HFF-Myc (cell line): ENCODE measurements around the gene E2F1.

ENCODE experiments used
- DNase-seq: peaks from one replicate; pipeline ENCODE4 v3.0.0-alpha.2; 2011; ENCODE audit warnings: low read depth; ENCODE audit errors: extremely low read depth
- H3K4me3 ChIP-seq: replicated peaks from 2 replicates; pipeline ENCODE4 v1.5.1; 2011; ENCODE audit warnings: low read depth, mild to moderate bottlenecking, control low read depth, low read length
- TF ChIP-seq, protein P1 (sequence below): IDR thresholded peaks from 2 replicates; pipeline ENCODE4 v1.5.1; 2012; ENCODE audit warnings: mild to moderate bottlenecking, low read depth, low read length, control low read depth; ENCODE audit errors: missing control alignments

E2F1 gene

DNA sequence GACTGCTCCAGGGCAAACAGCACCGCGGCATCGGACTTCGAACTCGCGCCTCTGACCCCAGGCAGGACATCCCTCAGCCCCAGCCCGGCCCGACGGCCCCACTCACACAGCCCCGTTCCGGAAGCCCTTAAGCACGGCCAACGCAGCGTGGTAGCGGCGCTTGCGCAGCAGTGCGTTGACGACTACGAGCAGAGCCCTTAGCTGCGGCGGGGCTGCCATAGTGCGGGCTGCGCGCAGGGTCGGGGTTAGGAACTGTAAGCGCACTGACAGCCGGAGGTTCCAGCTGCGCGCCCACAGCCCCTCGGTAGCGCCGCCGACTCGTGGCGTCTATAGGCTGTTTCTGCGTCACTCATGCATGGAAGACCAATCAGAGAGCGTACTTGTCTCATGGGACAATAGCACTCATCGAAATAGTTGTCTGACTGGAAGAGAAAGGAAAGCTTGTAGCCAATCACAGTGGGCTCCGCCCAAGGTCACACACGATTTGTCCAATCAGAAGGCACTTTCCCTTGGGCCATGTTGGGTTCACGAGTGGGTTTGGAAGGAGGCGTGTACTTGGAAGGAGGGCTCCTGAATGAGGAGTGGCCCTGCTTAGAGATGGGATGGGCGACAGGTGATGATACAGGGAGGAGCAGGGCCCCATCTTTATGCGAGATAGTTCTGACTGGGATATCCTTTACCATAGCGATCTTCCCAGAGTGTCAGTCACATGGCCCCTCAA lies 34.0 kb upstream of the E2F1 start, which contains the start of gene PXMP4:
Gene PXMP4, minus strand, starts transcription at position 322 of the 721 bp plus-strand sequence. Its CDS starts 103 bp downstream, at position 219.
- TF ChIP-seq, protein P1, sequence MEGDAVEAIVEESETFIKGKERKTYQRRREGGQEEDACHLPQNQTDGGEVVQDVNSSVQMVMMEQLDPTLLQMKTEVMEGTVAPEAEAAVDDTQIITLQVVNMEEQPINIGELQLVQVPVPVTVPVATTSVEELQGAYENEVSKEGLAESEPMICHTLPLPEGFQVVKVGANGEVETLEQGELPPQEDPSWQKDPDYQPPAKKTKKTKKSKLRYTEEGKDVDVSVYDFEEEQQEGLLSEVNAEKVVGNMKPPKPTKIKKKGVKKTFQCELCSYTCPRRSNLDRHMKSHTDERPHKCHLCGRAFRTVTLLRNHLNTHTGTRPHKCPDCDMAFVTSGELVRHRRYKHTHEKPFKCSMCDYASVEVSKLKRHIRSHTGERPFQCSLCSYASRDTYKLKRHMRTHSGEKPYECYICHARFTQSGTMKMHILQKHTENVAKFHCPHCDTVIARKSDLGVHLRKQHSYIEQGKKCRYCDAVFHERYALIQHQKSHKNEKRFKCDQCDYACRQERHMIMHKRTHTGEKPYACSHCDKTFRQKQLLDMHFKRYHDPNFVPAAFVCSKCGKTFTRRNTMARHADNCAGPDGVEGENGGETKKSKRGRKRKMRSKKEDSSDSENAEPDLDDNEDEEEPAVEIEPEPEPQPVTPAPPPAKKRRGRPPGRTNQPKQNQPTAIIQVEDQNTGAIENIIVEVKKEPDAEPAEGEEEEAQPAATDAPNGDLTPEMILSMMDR, result no peak

DNA sequence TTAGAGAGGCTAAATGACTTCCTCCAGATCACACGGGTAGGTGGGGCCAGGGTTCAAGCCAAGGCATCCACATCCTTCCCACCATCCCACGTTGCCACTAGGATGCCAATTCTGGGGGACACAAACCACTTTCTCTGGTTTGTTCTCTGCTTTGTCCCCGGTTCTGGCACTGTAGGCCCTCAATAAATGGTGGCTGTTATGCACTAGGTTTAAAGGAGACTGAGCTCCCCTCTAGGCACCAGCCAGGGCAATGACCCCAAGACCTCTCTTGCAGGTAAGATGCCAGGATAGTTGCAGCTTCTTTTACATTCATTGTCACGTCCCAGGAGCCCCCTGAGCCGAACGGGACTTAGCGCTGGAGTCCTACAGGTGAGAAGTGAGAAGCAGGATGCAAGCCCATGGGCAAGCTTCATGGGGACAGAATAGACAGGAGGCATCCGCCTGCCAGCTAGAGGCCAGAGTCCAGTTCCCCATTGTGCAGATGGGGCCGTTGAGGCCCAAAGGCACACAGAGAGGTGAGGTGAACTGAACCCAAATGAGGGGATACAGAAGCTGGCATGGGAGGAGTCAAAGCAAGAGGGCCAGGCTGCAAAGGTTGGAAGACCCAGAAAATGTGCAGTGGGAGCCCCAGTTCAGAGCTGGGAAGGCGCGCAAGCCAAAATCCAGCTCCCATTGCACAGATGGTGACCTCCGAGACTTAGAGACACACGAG lies 33.2 kb upstream of the E2F1 start:
- no peak for DNase-seq
- TF ChIP-seq, protein P1, result no peak
- H3K4me3 ChIP-seq, result peak overlapping the region; percentile 69

More for the DNA sequence above, 34.0 kb upstream of the E2F1 start, which contains the start of gene PXMP4:
- H3K4me3 ChIP-seq, result peak within 1 kb of the TSS; percentile 69
- DNase-seq, result peak; percentile 97

DNA sequence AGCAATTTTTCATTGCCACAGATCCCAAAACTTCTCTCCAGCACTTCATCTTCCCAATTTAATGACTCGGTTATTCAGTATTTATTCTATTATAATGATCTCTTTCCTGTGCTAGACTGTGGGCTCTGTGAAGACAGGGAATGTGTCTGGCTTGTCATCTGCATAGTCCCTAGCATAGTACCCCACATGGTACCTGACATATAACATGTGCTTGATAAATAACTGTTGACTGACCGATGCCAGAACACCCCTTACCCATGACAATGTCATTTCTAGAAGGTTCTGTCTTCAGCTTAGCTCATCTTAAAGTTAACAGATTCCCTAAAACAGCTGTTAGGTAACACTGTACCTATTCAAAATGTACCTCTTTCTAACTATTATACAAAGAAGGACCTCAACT lies 30.3 kb upstream of the E2F1 start:
- TF ChIP-seq, protein P1, result no peak
- no peak overlapping the region for H3K4me3 ChIP-seq

DNA sequence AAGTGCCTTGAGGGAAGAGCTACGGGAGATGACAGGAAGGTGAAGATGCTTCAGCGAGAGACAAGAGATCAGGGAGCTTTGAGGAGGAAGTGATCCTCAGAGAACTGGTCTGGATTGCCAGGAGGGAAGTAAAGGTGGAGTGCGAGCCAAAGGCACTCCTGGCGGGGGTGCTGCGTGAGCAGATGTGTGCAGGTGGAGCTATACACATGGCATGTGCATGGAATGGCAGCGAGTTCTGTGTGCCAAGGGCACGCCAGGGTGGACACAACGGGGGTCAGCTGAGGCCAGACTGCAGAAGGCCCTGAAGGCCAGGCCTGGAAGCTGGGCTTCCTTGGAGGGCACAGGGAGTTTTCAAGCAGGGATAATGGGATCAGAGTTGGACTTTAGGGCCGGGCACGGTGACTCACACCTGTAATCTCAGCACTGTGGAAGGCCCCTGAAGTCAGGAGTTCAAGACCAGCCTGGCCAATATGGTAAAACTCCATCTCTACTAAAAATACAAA lies 27.7 kb upstream of the E2F1 start:
- no peak for DNase-seq
- TF ChIP-seq, protein P1, result no peak

More for the DNA sequence above, 30.3 kb upstream of the E2F1 start:
- DNase-seq, result no peak

DNA sequence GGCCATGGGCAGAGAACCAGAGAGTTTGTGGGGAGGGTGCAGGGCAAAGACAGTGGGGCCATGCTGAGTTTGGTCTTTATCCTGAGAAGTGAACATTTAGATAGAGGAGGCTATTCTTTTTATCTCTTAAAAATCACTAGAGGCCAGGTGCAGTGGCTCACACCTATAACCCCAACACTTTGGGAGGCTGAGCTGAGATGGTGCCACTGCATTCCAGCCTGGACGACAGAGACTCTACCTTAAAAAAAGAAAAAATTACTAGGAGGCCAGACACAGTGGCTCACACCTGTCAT lies 25.2 kb upstream of the E2F1 start:
- TF ChIP-seq, protein P1, result no peak
- H3K4me3 ChIP-seq, result no peak overlapping the region
- no peak for DNase-seq

More for the DNA sequence above, 27.7 kb upstream of the E2F1 start:
- no peak overlapping the region for H3K4me3 ChIP-seq

DNA sequence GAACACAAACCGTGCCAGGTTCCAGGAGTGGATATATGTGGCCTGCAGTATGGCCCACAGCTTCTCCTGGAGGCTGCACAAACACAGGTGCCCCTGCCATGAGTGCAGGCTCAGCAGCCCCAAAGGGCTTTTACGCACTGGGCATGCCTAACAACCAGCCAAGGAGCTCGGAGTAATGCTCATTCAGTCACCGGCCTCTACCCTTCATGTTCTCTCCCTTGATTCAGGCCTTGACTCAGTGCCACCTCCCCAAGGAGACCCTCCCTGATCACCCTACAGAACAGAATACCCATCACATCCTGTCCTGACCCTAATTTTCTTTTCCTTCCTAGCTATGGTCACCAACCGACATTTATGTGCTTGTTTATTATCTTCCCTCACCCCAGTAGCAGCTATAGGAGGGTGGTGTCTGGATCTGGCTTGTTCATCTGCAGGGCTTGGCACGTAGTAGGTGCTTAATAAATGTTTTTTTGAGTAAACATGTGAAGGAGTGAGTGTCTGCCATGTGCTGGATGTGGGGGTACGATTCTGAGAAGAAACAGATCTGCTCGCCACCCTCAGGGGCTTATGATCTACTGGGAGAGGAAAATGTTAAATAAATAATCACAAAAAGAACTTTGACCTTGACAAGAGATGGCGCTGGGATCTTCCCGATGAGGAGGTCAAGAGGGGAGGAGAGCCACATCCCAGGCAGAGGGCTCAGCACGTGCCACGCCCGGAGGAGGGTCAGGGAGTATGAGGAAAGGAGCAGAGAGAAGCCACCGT lies 24.7 kb upstream of the E2F1 start:
- TF ChIP-seq, protein P1, result no peak
- no peak overlapping the region for H3K4me3 ChIP-seq
- DNase-seq, result no peak
